GM19238 (cell line): Measurements from ENCODE around the gene TUBB6.

ENCODE experiments used
- DNase-seq: peaks from one replicate; pipeline ENCODE4 v3.0.0; 2011; ENCODE audit warnings: low spot score; ENCODE audit not compliant: insufficient read length

The TUBB6 gene

DNA sequence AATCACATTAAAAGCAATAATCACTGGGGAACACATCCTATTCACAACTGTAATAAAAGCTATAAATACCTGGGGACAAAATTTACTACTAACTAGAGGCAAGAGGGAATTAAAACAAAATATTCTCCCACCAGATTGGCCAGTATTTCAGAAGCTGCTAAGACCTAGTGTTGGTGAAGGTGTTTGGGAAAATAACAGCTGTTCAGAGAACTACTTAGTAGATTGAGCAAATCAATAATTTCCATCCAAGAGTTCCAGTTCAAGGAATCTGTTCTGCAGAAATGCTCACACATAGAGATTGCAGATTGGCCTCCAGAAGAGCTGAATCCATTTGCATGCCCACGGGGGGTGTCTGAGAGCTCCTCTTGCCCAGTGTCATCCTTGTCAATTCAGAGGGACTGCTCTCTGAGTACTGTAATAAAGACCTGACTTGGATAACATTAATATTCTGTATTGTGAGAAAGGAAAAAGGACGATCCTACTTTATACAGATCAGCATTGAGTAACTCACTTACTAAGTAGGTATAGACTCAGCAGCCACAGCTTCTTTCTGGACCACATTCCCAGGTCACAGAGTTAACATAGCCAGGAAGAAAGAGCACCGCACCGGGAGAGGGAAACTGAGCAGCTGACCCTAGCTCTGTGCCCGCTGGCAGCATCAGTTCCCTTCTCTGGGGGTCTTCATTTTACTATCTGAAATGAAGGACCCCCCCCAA is 5.6 kb downstream of the TUBB6 start:
- DNase-seq: no peak

DNA sequence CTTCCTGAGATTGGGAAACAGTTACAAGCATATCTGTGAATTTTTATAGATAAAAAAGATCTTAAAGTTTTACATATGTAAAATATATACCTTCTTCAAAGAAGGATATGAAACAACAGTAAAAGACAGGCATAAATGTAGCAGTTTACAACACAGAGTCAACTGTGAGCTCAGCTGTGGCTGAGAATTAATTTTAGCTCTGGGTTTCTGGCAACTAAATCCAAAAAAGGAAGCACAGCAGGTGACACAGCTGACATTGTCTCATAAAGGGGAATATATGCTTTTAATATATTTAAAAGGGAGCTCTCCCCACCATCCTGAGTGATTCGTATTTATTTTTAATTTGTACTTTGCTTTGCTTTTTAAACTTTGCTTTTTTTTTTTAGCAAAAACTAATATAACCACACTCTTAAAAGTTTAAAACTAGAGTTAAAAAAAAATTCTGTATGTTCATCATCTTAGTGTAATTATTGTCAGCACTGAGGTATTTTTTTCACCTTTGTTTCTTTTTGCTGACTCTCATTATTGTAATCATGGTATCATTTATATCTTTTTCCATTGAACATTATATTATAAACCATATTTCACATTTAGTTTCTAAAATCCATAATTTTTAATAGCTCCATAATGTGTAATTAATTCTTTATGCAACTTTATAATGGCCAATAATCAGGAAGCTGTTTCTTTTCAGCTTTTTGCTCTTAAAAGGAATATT is 6.7 kb downstream of the TUBB6 start:
- DNase-seq: no peak

DNA sequence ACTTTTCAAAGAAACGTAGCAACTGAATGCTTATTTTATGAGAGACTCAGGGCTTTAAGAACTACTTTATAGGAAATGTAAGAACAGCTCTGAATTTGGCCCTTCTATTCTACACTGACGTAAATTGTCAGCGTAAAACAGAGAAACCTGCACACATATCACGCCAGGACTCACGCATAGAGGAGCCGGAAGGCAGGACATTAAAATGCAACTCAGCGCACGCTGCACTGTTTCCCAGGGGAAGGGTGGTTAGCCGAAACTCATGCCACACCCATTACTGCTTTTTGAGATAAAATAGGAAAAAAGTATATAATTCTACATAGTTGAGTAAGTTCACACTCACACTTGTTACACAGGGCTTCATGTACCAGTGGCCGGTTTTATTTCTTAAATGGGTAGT is 7.4 kb downstream of the TUBB6 start:
- DNase-seq: no peak

DNA sequence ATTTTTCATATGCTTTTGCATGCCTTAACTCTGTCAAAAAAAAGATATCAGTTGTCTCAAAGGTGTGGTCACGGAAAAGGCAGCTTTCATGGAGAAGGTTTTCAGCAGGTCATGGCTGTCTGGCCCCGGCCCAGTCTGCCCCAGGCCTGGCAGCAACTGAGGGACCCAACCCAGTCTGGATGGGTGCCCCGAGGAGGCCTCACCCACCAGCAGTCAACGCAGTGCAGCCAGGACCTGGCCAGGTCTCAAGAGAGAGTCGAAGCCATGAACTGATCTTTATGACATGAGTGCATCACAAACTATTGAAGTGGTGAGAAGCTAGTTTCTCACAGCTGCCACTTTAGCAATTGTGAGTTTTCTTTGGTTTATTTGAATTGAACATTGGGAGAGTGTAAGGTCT is 7.9 kb downstream of the TUBB6 start:
- DNase-seq: no peak

DNA sequence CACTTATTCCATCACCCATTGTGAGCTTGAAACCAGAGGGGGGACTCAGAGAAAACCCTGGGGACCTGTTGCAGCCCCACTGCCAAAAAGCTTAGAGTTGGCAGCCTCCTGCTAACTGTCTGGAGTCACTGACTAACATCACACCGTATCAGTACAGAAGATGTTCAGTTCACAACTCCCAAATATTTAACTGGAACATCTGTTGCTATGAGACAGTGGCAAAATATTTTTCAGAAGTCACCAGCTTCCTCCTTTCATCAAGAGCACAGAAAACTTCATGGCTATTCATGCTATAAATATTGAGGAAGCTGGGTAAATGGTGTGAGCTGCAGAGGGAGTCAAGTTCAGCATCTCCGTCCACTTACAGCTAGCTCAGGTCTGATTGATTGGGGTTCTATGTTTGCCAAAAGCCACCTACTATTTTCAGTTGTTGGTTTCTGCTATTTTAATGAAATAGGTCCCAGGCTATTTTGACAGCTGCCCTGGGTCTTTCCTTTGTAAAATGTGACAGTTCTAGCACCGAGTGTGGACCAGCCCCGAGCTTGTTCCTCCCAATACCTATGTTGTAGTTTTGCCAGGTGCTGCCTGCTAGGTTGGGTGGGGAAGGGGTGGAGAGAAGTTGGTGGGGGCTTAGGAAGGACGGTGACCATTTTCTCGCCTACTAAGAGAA is 9.8 kb downstream of the TUBB6 start:
- no peak for DNase-seq

DNA sequence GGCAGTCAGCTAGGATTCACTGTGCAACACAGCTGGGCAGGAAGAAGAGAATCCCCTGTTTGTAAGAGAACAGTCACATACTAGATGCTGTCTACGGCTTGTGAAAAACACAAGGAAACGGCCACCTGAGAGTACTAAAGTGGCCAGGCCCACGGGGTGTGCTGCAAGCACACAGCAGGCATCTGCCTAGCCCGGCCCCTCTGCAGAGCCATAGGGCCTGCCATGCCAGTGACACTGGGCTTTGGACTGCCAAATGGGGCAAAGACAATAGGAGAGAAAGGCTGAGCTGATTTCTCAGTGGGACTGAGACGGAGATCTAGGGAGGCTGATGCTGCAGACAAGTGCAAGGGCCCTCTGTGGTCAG is 10.3 kb downstream of the TUBB6 start:
- DNase-seq: no peak

DNA sequence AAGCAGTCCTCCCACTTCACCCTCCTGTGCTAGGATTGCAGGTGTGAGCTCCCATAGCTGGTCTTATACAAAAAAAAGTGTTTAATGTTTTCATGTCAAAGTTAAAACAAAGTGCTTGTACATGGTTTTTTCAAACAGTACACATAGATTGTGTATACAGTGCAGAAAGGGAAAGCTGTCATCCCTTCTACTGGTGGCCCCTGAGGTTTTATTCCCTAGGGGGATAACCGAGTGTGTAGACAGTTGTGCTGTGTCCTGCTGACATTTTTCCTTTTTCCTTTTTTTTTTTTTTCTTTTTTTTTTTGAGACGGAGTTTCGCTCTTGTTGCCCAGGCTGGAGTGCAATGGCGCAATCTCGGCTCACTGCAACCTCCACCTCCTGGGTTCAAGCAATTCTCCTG is 10.8 kb downstream of the TUBB6 start:
- no peak for DNase-seq

DNA sequence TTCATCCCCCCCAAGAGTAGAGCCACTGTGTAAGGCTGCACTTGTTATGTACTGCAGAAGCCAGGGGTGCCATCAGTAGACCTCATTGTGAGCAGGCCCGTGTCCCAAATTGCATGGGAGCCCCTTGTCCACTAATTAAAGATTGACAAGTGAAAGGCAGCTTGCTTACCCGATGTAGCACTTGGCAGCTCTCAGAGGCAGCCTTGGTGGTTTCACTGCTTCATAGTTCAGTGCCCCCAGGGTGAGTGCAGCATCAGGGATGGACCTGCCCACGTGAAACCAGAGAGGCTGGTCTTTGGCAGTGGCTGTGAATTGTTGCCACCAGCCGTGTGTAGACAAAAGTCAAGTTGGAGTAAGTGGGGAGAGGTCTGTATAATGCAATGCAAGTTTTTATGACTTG is 13.3 kb downstream of the TUBB6 start:
- DNase-seq: no peak

DNA sequence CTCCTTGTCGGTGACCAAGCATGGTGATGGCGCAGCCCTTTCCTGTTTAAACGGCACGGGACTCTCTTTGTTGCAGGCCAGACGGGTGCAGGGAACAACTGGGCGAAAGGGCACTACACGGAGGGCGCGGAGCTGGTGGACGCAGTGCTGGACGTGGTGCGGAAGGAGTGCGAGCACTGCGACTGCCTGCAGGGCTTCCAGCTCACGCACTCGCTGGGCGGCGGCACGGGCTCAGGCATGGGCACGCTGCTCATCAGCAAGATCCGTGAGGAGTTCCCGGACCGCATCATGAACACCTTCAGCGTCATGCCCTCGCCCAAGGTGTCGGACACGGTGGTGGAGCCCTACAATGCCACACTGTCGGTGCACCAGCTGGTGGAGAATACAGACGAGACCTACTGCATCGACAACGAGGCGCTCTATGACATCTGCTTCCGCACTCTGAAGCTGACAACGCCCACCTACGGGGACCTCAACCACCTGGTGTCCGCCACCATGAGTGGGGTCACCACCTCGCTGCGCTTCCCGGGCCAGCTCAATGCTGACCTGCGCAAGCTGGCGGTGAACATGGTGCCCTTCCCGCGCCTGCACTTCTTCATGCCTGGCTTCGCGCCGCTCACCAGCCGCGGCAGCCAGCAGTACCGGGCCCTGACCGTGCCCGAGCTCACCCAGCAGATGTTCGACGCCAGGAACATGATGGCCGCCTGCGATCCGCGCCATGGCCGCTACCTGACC is 17.1 kb downstream of the TUBB6 start:
- no peak for DNase-seq

DNA sequence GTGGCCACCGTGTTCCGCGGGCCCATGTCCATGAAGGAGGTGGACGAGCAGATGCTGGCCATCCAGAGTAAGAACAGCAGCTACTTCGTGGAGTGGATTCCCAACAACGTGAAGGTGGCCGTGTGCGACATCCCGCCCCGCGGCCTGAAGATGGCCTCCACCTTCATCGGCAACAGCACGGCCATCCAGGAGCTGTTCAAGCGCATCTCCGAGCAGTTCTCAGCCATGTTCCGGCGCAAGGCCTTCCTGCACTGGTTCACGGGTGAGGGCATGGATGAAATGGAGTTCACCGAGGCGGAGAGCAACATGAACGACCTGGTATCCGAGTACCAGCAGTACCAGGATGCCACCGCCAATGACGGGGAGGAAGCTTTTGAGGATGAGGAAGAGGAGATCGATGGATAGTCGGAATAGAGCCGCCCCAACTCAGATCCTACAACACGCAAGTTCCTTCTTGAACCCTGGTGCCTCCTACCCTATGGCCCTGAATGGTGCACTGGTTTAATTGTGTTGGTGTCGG is 17.7 kb downstream of the TUBB6 start:
- DNase-seq: no peak

DNA sequence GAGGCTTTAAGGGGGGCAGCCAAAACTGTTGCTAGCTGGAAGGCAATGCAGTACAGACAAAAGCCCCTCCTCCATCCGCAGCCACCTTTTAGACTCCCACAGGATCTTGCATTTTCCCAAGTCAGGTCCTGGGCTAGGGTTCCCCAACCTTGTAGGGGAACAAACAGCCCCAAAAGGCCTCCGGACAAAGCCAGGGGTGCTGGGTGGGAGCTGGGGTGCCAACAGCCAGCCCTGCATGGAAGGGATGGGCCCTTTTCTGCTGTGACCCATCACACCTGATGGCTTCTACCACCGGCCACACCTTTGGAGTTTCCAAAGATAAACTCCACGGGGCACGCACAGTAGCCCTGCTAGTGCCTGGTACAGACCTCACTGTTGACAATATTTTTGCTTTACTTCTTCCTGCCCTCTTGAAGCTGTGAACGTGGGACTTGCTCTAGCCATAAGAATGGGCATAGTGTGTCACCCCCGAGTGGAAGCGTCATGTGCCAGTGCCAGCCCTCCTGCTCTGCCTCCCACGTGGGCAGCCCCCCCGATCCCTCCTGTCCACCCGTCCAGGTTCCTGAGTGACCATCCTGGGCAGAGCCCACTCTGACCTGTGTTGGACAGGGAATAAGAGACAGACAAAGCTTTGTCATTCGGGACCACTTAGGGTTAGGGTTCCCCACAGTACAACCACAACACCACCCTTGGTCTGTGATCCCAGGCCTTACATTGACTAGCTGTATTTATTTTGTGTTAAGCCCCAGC is 18.8 kb downstream of the TUBB6 start:
- DNase-seq: no peak

DNA sequence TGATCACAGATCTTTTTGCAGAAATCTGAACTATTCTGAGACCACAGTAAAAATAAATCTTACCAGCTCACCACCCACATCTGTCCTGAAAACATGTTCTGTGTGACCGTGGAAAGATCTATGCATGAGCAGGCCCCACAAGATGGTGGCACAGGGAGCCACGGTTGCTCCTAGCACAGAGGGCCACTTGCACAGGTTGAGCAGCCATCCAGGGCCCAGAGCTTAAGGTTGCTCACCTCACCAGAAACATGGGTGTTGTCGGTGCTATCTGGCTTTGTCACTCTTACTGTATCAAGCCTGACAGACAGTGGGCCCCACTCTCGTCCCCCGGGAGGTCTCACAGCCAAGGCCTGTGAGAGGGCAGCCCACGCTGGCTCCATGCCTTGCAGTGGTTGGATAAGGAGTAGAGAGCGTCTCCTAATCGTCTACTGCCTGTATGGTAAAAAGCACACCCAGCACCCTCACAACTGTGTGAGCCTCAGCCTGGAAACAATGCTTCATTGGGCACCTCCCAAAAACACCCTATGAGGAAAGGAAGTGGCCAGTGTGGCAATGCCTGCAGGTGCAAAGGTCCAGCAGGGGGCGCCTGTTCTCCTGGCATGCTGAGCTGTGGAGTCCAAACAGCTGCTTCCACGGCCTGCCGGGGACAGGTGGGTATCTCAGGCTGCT is 19.6 kb downstream of the TUBB6 start:
- peak; percentile 69 for DNase-seq

DNA sequence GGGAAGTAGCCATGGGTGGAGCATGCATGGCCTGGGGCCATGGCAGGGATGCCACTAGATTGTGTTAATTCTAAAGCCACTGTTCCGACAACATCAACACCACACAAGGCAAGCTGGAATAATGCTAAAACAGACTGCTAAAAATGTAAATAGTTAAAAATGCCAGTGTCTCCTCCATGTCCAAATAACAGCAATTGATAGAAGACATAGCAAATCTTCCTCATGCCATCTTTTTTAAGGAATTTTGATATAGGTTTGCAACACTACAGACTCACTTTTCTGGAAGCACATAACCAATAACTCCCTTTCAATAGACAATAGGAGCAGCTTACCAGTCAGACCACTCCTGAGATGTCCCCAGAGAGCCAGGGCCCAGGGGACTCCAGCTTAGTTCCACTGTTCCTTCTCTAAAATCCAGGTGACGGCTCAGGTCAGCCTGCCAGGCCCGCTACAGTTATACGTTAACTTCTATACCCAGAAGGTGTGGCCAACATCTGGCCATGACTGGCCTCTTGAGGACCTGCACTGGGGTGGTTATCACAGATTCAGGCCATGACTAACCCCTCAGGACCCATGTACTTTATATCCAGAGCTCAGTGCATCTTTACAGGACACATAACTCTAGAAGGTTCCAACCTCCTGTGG is 20.3 kb downstream of the TUBB6 start:
- DNase-seq: no peak

DNA sequence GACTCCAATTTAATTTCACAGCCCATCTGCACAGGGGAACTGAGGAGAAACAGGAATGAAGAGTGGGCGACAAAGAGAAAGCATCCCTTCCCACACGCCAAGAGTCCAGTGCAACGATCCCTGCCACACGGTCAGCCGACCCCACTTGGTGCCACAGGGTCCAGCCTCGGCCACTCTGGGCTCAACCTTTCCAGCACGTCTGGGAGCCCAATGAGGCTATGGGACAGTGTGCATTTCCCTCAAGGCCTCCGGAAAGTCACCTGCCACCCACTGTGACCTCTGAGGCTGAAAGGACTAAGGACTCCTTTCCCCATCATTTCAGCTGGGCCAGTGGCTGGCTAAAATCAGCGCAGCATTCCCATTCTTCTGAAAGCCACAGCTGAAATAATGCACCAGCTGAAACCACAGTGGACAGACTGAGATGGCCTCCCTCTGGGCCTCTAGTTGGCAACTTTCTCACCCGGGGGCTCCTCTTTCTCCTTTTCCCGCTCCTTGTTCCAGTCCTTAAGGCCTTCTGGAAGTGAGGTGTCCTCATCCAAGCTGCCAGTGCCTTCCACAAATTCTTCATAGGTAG is 21.2 kb downstream of the TUBB6 start:
- no peak for DNase-seq

DNA sequence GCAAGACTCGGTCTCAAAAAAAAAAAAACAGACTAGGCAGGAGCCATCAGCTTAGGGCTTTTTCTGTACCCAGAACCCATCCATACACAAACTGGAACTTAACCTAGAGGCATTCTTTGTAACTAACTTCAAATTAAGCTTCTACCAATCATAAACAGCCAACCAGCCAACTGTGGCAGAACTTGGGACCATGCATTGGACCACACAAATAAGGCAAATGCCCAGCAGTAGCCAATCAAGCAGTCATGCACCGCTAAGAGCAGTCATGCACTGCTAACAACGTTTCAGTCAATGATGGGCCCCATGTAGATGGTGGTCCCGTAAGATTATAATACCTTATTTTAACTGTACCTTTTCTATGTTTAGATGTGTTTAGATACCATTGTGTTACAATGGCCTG is 22.7 kb downstream of the TUBB6 start:
- no peak for DNase-seq

DNA sequence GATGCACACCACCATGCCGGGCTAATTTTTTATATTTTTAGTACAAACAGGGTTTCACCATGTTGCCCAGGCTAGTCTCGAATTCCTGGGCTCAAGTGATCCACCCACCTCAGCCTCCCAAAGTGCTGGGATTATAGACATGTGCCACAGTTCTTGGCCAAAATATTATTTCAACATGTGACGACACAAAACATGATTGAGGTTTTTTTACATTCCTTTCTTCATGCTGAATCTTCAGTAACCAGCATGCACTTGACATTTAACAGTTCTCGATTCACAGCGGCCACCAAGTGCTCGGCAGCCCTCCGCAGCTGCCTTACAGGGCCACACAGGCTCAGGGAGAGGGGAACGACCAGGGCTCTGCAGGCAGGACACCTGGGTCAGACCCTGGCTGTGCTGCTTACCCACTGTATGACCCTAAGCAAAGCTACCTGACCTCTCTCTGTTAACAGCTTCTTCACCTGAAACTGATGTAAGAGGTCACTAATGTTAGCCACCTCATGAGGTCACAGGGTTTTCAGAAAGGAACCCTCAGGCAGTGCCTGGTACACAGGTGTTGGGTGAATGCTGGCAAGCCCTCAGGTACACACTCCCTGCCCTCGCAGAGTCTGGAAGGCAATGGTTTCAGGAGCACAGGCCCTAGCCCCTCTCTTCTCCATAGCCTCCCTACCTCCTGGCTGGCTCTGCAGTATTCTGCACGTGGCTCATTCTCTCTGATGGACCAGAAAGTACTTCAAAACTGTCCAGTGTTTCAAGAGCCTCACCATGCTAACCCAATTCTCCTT is 25.7 kb downstream of the TUBB6 start:
- DNase-seq: no peak

DNA sequence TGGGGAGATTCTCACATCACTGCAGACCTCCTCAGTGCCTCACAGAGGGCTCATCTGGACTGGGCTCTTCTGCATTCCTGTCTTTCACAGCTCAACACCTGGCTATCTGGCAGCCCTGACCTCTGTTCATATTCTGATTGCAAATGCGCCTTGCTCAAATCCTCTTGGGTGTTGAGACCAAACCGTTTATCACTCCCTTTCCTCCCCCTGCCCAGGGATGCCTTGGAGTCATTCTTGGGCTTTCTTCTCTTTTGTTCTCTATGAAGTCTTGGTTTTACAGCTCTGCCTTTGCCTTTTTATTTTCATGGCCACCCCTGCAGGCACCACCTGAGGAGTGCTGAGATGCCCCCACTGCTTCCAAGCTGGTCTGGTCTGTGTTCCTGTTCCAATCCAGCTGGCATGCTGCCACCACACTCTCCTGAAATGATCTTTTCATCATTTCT is 26.3 kb downstream of the TUBB6 start:
- no peak for DNase-seq

DNA sequence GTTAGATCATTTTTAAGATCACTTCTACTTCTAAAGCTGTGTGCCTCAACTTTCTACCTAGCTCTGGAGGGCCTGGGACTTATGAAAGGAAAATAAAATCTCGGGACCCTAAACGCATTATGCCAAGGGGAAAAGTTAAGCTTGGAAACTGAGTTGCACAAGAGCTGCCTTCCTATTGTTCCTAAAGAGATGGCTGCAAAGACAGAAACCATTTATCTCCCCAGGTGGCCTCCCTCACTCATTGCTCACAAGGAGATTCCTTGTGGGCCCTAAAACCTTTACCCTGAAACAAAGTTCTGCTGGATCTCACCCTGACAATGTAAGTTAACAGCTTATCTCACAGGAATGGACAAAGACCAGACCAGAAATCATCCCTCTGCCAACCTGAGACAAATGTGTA is 26.8 kb downstream of the TUBB6 start:
- DNase-seq: no peak

DNA sequence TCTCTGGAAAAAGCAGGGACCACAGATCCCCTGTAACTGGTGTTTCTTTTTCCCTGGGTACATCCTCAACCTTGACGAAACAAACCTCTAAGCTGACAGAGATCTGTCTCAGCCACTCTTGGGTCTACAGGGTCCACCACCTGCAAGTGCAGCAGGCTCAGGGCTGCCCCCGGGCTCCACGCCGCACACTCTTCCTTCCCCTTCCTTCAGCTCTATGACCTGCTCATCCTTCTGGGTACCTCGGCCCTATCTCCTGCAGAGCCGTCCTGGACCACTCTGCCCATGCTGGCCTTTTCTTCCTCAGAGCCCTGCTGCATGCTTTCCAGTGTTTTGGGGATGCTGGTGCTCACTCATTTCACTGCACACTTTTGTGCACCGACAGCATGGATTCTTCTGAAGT is 27.5 kb downstream of the TUBB6 start:
- DNase-seq: no peak
